AG09319 (cell line): Measurements from ENCODE around the gene MRPS33.
"Not testable (repeated sequence)": the region's sequence is repeated elsewhere in the genome, so short reads cannot be mapped to it uniquely, and the experiment has no call there.

ENCODE experiments used
- DNase-seq: peaks from one replicate; pipeline ENCODE4 v3.0.0-alpha.2; 2010; ENCODE audit warnings: low read depth; ENCODE audit errors: extremely low read depth
- CTCF ChIP-seq: IDR thresholded peaks from 2 replicates; pipeline ENCODE4 v1.5.1; 2011; ENCODE audit warnings: low read depth, mild to moderate bottlenecking, inconsistent platforms, low read length, moderate library complexity

Gene MRPS33

GRCh38 chr7:140966561-140967233, 48.1 kb downstream of the MRPS33 start:
- no peak for TF ChIP-seq CTCF
- no peak for DNase-seq

- TF ChIP-seq CTCF: no peak
- DNase-seq: no peak
These were observed 53.6 kb downstream of the MRPS33 start for GRCh38 chr7:140961117-140961516.

GRCh38 chr7:140956997-140957396, 57.8 kb downstream of the MRPS33 start:
- not testable (repeated sequence) for DNase-seq
